ENCODE measurements around the gene CADPS.

Gene CADPS

DNA sequence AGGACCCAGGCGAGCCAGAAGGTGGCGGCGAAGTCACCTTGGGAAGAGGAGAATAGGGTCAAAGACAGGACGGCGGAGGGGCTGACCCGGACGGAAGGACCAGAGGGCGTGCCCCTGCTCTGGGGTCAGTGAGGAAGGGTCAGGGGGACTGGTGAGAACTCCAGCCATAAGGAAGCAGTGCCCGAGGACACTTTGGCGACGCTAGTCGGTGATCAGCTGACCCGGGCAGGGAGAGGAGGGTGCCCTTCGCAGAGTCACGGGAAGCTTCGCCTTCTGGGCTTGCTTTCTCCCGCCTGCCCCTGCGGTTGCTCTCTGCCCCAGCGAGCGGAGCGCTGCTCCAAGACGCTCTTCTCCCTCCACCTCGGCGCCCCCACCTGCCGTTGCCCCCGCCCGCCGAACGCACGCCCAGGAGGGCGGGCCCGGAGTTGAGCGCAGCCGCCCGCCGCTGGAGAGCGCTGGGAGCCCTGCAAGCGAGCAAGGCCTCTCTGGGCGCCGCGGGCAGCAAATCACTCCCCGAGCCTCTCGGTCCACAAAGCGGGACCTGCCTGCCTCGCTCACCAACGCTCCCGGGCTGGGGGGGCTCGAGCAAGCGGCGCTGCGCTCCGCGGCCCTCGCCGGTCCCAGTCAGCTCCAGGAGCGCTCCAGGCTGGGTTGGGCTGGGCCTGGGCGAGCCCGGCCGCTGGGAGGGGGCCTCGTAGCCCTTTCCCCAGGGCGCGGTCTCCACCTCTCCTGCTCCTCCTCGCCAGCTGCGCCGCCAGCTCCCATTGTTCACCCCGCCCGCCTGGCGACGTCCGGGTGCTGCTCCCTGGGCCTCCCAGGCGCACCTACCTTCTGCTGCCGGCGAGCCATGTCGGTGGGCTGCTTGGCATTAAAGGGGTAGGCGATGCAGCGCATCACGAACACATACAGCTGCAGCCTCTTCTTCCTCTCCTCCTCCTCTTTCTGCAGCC lies 1.2 kb downstream of the CADPS start:
- DNase-seq (ENCODE audit: low spot score), result peak; percentile 73

DNA sequence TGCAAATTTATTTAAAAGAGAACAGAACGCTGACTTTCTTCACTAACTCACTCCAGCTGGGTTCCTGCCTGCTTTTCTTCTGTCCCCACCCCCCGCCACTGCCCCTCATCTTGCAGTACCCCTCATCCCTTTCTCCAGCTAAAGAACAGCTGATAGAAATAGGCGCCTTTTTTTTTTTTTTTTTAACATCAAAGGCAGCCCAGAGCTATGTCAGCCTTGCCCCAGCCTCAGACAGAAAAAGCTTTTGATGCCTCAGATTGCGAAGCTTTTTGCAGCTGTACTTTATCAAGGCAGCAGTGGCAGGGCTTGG lies 1.8 kb downstream of the CADPS start:
- no peak for DNase-seq (ENCODE audit: low spot score)

DNA sequence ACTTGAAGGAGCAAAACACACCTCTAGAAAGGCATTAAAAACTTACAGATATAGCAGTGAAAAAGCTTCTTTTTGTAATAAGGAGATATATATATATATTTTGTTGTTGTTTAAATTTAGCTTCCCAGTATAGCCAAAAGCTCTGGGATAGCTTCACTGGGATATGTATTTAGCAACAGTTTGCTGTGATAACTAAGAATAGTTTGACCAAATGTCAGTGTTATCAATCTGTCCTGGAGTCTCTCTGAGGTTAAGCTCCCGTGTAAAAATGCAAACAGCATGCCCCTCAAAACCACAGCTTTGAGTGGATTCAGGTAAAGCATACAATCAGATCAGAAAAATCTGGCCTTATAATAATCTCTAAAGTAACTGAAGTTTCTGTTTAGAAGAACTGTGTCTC lies 2.9 kb downstream of the CADPS start:
- no peak for DNase-seq (ENCODE audit: low spot score)

DNA sequence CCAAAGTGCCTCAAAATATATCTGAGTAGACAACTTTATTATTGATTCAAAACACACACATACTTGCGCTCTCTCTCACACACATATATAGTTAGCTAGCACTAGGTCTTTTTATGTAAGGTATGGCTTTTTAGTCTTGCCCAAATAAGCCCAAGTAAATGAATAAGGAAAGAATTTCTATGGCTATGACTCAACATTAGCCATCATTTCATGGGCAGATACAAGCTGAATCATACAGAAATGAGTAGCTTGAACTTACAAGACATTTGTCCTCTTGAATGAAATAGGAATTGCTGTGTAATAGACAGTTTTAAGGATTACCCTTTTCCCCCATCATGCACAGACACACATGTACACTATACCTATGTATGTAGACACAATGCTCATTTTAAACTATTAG lies 4.9 kb downstream of the CADPS start:
- no peak for DNase-seq (ENCODE audit: low spot score)

DNA sequence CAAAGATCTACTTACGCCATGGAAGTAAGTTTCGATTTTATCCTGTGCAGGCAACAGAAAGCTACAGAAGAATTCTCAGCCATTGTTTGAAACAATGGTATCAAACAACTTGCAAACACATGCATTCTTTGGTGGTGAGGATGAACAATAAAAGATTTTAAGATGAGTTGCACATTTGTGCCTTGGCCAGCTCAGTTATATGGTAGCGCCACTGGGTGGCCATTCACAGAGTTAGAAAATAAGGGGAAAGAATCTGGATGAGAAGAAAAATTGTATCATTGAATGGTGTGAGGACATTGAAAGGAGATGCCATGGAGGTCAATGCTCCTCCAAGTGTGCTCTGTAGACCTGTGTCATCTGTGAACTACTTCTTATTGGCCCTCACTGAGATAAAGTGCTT lies 11.6 kb downstream of the CADPS start:
- DNase-seq (ENCODE audit: low spot score), result no peak

DNA sequence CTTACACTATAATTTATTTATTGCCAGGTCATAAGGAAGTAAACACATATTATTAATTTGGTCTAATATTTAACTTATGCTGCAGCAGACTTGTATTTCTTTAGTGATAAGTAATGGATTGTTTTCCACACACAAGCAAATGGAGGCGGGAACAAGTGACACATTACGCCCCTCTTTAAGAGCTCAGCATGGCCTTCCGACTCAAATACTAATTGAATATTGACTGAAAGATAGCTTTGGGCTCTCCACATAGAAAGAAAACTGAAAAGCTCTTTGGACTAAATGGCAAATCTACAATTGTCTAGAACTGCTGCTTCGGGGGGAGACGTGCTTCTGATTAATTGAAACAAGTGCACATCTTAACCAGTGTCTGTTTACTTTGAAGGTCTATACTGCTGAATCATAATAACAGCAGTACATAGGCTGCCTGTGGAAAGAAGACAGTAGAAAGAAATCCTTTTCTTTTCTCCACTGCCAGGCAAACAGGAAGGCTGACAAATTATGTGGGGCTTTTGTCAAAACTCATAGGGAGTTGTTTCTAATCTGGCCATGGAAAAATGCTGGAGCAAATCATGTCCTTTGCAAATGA lies 15.9 kb downstream of the CADPS start:
- DNase-seq (ENCODE audit: low spot score), result no peak

DNA sequence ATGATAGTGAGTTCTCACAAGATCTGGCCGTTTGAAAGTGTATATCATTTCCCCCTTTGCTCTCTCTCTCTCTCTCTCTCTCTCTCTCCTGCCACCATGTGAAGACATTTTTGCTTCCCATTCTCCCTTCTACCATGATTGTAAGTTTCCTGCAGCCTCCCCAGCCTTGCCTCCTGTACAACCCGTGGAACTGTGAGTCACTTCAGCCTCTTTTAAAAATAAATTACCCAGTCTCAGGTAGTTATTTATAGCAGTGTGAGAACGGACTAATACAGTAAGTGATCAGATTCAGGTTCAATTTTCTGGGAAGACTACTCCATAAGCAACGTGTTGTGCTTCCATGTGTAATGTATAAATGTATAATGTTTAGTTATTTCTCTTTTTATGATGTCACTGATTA lies 29.2 kb downstream of the CADPS start:
- no peak for DNase-seq (ENCODE audit: low spot score)

DNA sequence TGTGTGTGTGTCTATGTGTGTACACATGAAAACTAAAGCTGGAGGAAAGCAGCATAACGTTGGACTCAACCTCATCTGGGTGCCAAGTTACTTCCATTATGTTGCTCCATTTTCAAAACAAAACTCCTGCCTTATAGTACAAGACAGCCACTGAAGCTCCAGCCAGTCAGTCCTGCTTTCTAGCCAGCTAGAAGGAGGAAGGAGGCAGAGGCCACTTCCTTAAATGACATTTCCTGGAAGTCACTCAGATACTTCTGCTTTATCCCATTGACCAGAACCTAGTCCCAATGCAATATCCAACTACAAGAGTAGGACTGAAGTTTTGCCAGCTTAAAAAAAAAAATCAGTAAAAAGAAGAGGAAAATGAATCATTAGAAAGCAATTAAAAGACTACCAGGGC lies 31.7 kb downstream of the CADPS start:
- DNase-seq (ENCODE audit: low spot score), result no peak

DNA sequence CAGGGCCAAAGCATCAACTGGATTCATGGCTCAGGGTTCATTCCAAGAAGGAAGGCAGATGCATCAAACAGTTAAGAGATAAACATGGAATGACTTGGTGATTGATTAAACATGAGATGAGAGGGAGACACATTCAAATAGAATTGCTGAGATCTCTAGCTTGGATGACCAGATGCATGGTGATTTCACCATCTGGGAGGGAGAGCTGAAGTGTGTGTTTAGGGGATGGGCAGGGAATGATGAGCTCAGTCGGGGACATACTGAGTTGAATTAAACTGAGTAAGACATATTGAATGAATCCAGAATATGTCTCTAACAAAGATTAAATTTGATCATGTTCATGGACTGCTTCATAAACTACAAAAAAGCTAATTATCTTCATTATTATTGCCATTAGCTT lies 35.5 kb downstream of the CADPS start:
- DNase-seq (ENCODE audit: low spot score), result no peak

DNA sequence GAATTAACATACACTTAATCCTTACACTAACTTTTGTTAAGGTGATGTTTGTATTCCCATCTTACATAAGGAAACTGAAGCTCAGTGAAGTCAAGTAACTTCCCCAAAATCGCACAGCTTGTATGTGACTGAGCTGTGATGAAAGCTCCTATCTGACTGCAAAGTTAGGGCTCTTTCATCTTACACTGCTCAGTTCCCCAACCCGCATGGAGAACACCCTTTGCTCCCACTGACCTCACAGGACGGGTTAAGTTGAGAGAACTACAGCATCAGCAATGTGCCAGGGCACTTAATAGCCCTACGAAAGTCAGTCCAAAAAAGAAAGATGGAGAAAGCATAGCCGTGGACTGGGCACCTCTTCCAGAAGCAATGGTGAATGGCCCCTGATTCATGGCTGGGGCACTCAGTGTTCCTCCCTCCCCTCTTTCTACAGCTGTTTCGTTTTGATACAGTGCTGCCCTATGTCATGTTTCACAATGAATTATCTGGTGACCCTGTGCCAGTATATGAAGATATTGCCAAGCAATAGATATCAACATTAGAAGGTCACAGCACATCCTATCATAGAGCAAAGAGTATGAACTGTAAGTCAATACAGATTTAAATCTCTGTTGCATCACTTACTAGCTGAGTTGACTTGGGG lies 38.0 kb downstream of the CADPS start:
- no peak for DNase-seq (ENCODE audit: low spot score)

DNA sequence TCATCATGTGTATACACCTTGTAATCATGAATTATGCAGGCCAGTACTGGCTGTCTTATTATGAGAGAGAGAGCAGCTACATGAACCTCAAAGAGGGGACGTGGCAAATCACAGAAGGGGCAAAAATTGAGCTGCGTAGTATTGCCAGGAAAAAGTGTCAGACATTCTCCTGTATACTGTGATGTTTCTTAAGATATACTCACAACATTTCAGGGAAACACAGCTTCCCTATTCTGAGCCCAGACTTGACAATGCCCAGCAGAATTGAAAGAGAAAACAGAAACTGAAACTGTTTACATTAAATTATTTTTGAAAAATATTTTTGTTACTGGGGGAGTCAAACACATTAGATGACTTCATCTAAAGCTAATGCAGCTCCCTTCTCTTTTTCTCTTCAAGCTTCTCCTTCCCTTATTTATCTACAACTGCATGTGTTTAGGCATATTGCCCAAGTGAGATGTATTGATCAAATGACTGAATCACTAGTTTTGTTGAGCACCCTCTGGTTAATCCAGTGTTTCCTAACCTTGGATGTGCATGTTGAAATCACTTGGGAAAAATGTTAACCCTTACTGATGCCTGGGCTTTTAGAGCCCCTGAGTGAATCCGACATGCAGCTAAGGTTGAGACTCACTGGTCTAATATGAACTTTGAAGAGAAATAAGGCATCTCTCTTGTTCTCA lies 39.5 kb downstream of the CADPS start:
- no peak for DNase-seq (ENCODE audit: low spot score)

DNA sequence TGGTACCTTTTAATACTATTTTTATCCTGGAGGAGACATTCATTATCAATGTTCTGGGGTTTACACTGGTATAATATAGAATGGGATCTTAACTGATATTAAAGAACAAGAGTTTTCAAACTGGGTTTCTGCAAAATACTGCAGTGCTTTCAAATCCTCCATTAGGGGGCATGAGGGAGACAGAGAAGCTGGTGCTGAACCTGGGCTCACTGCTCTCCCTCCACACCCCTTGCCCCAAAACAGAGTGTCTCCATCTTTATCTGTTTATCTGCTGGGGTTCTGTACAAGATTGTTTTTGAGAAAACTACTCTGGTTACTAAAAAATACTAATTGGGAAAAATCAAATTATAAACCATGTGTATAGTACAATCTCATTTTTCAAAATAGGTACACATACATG lies 41.7 kb downstream of the CADPS start:
- peak; percentile 54 for DNase-seq (ENCODE audit: low spot score)

DNA sequence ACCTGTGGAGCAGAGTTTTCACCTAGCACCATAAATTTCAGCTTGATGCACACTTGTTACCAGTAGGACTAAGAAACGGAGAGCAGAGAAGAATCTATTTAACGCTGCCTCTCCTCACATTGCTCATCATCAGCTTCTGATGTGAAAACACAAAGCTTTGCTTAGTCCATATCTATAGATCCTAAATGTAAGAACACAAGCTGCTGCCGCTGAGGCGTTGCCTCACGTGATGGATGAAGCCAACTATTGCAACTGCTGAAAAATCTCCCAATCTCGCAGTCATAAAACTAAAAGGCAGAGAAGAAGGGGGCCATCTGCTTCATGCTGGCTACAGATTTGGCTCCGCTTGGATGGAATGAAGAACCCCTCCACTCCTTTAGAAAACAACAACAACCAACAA lies 42.7 kb downstream of the CADPS start:
- DNase-seq (ENCODE audit: low spot score), result peak; percentile 47

DNA sequence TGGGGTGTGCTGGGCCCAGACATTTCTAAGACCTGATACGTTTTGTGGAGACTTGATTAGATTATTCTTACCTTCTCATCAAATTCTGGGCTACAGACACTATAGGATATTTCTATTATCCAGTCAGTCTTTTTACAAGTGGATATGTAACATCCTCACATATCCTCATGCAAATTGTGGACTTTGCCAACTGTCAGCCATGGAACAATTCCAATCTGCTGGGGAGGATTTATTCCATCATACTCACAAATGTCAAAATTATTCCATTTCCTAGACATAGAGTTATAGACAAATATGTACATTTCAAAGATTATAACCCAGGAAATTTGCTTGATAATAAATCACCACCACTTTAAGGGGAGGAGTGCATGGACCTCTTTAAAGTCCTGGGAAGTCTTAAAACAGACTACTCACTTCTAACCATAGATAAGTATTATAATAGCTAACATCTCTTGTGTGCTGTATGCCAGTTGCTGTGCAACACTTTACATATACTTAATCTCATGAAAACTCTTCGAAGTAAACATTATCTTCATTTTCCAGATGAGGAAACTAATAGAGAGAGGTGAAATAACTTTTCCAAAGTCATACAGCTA lies 44.4 kb downstream of the CADPS start:
- no peak for DNase-seq (ENCODE audit: low spot score)

DNA sequence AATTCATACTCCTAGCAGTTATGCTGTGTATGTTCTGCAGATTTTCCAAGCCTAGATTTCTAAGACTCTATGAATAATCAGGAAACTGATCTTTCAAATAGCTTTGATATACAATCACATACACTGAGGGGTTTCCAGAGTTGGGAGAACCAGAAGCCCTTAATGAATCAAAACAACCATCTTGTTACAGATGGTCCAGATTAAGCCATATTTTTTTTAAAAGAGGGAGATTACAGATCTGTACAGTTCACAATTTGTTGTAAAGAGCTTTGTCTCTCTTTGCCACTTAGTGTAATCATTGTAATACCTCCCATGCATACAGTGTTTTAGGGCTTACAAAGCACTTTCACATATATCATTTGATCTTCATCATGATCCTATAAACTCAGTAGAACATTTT lies 47.7 kb downstream of the CADPS start:
- no peak for DNase-seq (ENCODE audit: low spot score)

DNA sequence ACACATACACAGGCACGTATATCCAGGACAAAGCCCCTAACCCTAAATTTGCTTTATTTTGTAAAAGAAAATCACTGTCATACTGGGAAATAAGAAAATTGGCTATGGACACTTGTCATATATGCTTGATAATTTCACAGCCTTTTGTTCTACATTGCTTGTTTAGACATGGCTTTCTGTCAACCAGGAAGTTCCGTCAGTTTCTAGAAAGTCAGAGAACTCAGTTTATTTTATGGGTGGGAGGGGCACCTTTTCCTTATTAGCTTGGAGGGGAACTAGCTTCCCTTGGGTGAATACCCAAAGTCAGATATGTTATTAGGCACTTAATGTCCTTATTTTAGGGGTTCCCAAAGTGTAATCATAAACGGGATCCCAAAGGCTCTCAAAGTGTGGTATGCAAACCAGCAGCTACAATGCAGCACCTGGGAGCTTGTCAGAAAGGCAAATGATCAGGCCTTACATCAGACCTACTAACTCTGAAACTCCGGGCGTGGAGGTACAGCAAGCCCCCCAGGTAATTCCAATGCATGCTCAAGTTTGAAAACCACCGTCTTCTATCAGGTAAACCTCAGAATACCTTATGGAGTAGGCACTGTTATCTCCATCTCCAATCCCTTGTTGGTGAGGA lies 50.1 kb downstream of the CADPS start:
- DNase-seq (ENCODE audit: low spot score), result no peak

DNA sequence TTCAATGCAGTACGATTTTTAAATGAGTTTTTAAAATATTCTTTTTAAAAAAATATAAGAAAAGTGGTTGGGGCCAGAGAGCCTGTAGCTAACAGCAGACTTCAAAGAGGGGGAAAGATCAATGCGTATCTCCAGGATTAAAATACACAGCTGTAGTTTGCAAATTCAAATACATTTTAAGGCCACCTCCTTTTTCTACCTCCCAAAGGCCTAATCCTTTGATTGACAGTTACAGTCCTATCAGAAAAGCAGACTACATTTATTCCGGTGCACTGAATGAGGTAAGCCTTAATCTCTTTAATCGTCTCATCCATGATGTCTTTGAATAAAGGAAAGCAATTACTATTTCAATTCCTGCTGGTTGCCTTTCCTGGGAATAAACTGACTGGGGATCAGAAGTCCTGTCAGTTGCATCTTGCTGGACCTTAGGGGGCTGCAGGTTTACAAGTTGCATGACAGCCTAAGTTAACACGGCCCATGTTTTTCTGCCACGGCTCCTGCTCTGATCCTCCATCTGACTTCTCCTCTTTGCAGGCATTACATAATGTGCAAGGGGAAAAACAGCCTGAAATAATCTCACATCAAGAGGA lies 51.7 kb downstream of the CADPS start:
- DNase-seq (ENCODE audit: low spot score), result peak; percentile 46

DNA sequence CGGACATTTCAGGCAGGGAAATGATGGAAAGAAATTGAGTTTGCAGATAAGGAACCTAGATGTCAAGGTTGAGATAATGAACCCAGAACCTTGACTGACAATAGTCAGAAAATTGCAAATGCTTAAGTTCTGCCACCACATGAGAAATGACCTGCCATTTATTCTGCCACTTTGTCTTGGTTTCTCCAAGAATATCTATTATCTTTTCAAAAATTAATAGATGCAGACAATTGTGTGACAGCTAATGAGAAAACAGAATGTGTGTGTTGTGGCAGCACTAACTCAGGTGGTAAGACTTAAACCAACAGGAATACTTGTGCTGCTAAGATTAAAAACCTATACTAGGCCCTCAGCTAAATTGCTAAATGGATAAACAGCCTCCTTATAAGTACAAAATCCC lies 52.3 kb downstream of the CADPS start:
- DNase-seq (ENCODE audit: low spot score), result no peak

DNA sequence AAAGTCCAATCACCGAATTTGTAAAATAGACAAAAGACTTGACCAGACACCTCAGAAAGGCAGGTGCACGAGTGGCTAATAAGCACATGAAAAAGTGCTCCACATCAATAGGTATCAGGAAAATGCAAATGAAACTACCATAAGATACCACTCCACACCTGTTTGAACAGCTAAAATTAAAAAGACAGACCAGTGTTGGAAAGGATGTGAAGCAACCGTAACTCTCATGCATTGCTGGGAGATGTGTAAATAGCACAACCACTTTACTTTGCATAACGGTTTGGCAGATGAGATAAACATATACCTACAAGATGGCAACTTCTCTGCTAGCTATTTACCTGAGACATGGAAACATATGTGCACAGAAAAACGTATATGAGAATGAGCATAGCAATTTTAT lies 56.9 kb downstream of the CADPS start:
- DNase-seq (ENCODE audit: low spot score), result no peak

DNA sequence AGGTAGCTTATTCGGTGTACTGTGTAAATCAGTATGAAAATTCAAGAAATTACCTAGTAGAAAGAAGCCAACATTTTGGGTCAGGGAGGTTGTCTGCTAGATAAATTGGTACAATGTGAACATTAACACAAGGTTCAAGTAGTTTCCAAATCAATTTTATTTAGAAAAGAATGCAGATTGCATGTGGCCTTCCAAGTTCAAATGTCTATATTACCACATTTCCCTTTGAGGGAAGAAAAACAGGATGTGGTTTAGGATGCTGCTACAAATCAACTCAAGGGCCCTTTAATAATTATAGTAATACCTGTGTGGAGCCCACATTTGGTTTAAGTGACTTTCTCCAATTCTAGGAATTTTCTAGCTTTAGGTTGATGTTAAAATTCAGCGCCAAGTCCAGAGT lies 57.5 kb downstream of the CADPS start:
- DNase-seq (ENCODE audit: low spot score), result no peak

DNA sequence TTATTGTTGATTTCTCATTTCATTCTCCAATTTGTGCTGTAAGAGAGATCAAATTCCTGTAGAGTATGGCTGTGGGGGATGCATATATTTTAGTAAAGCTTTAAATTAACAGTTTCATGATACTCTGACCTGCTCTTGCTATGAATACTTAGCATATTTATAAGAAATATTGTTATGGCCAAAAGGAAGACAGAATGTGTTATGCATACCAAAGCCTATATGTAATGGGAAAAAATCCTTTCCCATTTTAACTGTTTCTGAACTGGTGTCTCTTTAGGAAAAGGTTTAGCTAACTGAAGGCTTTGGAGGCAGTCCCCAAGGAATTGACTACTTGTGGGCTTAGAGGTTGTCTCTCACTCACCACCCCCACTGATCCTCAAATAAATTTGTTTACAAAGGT lies 59.2 kb downstream of the CADPS start:
- no peak for DNase-seq (ENCODE audit: low spot score)

DNA sequence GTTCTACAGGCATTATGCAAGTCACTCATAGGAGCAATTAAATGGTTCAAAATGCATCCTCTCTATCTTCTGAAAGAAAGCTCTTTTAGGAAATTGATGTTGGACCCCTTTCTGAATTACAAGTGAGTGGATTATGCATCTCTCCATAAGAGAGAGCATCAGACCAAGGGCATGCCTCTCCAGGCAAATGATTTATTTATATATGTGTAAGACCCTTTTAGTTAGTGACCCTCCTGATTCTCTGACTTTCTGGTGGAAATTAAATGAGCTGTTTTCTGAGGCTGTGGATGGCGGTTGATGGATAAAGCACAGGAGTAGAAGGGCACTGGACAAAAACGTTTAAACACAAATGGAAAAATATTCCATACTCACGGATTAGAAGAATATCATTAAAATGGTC lies 62.6 kb downstream of the CADPS start:
- no peak for DNase-seq (ENCODE audit: low spot score)

All from D341Med (cell line).